Stimulated activated CD4-positive, alpha-beta T cell treated with anti-CD3 and anti-CD28 coated beads, Interleukin-2, amount 100 ng/mL, for 48 hours (primary cell): ENCODE measurements around the gene ASH1L.
"Not testable (repeated sequence)": the region's sequence is repeated elsewhere in the genome, so short reads cannot be mapped to it uniquely, and the experiment has no call there.

Experiments
- DNase-seq, 2 donors: peaks; one replicate each; pipeline ENCODE4 v3.0.0-alpha.2; 2020

The ASH1L gene

GRCh38 chr1:155553349-155553748, 9.3 kb downstream of the ASH1L start:
- no peak for DNase-seq

GRCh38 chr1:155548706-155549105, 13.9 kb downstream of the ASH1L start:
- DNase-seq = no peak

- no peak for DNase-seq
Measured at GRCh38 chr1:155540000-155540874, 22.4 kb downstream of the ASH1L start.

- DNase-seq = no peak
Measured at GRCh38 chr1:155537193-155537592, 25.4 kb downstream of the ASH1L start.

- no peak for DNase-seq
Measured at GRCh38 chr1:155531624-155532023, 31.0 kb downstream of the ASH1L start.

DNA sequence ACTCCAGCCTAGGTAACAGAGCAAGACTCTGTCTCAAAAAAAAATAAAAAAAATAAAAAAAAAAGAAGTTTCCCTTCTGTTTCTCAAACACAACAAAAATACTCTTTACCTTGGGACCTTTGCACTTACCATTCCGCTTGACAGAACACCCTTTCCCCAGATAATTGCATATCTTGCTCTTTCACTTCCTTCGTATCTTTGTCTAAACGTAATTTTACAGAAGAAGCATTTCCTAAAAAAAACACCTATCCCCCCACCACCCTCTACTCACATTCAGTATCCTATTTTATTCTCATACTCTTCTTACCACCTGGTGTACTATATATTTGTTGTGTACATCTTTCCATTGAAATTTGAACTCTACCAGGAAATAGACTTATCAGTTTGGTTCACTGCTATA, 32.7 kb downstream of the ASH1L start:
- no peak for DNase-seq

GRCh38 chr1:155529109-155529508, 33.5 kb downstream of the ASH1L start:
- no peak for DNase-seq

DNA sequence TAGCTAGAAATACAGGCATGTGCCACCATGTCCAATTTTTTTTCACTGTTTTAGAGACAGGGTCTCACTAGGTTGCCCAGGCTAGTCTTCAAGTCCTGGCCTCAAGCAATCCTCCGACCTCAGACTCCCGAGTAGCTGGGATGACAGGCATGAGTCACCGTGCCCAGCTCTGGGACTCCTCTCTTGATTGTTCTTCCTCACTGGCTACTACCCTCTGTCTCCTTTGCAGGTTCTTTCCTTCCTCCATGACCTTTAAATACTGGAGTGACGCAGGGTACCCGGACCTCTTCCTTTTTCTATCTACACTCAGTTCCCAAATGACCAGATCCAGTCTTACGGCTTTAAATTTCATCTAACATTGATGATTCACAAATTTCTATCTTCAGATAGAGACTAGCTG, 34.9 kb downstream of the ASH1L start:
- DNase-seq = no peak

GRCh38 chr1:155526356-155526755, 36.2 kb downstream of the ASH1L start:
- no peak for DNase-seq

DNA sequence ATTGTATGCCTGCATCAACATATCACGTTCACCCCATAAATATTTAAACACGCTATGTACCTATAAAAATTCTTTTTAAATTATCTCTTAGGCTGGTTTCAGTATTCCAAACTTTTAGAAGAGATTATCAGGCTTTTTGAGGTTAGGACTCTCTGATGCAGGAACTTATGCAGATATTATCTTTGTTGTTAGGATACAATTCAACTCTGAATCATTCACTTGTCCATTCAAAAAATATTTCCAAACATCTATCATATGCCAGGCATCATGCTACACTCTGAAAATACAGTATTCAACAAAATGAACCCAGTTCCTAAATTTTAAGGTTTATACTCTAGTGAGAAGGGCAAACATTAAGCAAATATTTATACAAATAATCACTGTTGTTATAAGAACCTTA, 40.5 kb downstream of the ASH1L start:
- no peak for DNase-seq

DNA sequence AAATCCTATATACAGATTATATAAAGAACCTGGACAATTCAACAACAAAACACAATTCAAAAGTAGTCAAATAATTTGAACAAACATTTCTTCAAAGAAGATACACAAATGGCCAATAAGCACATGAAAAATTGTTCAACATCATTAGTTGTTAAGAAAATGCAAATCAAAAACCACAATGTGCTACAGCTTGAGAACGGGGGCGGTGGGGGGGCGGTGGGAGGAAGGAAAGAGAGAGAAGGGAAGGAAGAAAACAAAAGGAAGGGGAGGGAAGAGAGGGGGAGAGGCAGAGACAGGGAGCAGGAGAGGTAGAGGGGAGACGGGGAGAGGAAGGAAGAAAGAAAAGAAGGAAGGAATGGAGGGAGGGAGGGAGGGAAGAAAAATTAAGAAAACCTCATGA, 44.1 kb downstream of the ASH1L start:
- no peak for DNase-seq

GRCh38 chr1:155514582-155515187, 47.9 kb downstream of the ASH1L start:
- DNase-seq = no peak

- no peak for DNase-seq
Measured at GRCh38 chr1:155513300-155513916, 49.2 kb downstream of the ASH1L start.

DNA sequence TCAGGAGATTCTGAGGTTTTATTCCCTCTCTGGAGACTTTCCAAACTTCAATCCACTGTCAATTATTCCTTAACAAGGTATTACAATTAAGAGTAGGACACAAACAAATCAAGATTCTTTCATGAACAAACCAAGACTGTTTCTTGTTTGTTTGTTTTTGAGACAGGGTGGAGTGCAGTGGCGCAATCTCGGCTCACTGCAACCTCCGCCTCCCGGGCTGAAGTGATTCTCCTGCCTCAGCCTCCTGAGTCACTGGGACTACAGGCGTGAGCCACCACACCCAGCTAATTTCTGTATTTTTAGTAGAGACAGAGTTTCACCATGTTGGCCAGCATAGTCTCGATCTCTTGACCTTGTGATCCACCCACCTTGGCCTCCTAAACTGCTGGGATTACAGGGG, 51.2 kb downstream of the ASH1L start:
- not testable (repeated sequence) for DNase-seq

- no peak for DNase-seq
Measured at GRCh38 chr1:155509064-155509463, 53.5 kb downstream of the ASH1L start.

- DNase-seq = no peak
Measured at GRCh38 chr1:155507945-155508344, 54.7 kb downstream of the ASH1L start.

GRCh38 chr1:155505963-155506362, 56.6 kb downstream of the ASH1L start:
- not testable (repeated sequence) for DNase-seq

GRCh38 chr1:155504207-155504606, 58.4 kb downstream of the ASH1L start:
- no peak for DNase-seq

DNA sequence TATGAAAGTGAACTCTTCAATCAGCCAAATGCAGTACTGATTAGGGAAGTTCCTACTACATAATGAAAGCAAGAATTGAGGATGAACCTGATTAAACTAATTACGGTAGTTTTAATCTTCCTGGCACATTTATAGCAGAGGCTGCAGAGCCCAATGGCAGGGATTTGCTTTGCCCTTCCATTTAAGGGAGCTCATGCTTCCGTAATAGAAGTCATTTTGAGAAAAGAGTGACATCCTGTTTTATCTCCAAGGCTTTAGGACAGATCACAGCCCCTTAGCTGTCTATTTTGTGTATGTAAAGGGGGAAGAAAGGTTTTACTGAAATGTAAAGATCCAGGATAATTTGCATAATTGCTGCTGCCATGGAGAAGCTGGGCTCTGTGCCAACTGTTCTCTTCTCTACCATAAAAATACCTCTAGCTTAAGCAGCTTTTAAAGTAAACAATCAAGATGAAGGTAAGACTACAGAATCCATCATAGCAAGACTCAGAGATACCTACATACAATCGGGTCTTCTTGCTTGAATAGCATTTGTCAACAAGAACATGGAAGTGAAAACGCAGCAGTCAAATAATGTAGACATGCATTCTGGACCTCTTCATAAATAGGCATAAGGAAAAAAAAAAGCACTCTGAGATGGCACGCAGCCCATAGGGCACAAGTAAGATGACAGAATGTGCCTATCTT, 62.5 kb downstream of the ASH1L start:
- DNase-seq = no peak

GRCh38 chr1:155499263-155499662, 63.3 kb downstream of the ASH1L start:
- no peak for DNase-seq

- DNase-seq = not testable (repeated sequence)
Measured at GRCh38 chr1:155493595-155493994, 69.0 kb downstream of the ASH1L start.

GRCh38 chr1:155488419-155488818, 74.2 kb downstream of the ASH1L start:
- not testable (repeated sequence) for DNase-seq

DNA sequence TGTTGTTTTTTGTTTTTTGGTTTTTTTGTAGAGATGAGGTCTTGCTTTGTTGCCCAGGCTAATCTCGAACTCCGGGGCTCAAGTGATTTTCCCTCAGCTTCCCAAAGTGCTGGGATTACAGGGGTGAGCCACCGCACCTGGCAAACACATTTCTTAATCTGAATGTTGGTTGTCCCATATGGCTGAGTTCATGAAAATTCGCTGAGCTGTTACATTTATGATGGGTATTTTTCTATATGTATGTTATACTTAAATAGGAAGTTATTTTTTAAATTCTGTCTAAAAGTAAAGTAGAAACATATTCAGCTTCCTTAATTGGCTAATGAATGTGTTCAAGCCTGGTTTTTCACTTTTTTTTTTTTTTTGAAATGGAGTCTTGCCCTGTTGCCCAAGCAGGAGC, 75.1 kb downstream of the ASH1L start:
- no peak for DNase-seq
